B cell (primary cell): ENCODE measurements around the gene ZNF358. TPM values are rescaled to one million over a fixed set of nuclear protein-coding genes. Genes with fewer than 3 reads are reported as not detected.

Experiments
- ATAC-seq: fragments of 200-7000 bp; cut with Tn5 transposase; one replicate; pipeline ENCODE4 v1.10.0; 2021; ENCODE audit warnings: low read depth, mild to moderate bottlenecking, moderate number of reproducible peaks, moderate library complexity
- CTCF ChIA-PET: fragments of 350-600 bp; sonication (Branson Sonifier 250); formaldehyde crosslinking; loops from one replicate; lab custom pipeline; 2021; ENCODE audit warnings: antibody characterized with exemption, inconsistent platforms; lab: Charles Lee
- POLR2A ChIA-PET: fragments of 350-600 bp; sonication (Branson Sonifier 250); formaldehyde crosslinking; loops from one replicate; lab custom pipeline; 2021; ENCODE audit warnings: antibody characterized with exemption; lab: Charles Lee
- DNase-seq: peaks from one replicate; pipeline ENCODE4 v3.0.0; 2013
- H2AFZ ChIP-seq: 2 replicates; pipeline ENCODE4 v1.6.1; 2012; ENCODE audit warnings: mild to moderate bottlenecking, low read depth, low read length; ENCODE audit not compliant: insufficient read depth, poor library complexity, severe bottlenecking
- H3K27ac ChIP-seq, 2 donors: 1 replicate in 1 of 2; 2 replicates in 1 of 2; pipeline ENCODE4 v1.5.1; 2012 to 2013; ENCODE audit warnings: low read length in 2 of 2, mild to moderate bottlenecking in 2 of 2, moderate library complexity in 1 of 2
- H3K27me3 ChIP-seq, 4 experiments: fragments of 200-600 bp in 1 of 4; sonication (generic) in 1 of 4; replicated peaks in 1 of 4; 1 replicate in 2 of 4; 2 replicates in 2 of 4; pipeline versions ENCODE4 v1.6.1 to v1.7.0; 2013 to 2016; ENCODE audit warnings: low read length in 3 of 4, mild to moderate bottlenecking in 2 of 4, mixed read lengths in 1 of 4, moderate library complexity in 1 of 4; ENCODE audit not compliant: insufficient read depth in 4 of 4, control insufficient read depth in 3 of 4; ENCODE audit errors: control extremely low read depth in 1 of 4
- H3K36me3 ChIP-seq, 2 experiments: replicated peaks in 1 of 2; 1 replicate in 1 of 2; 2 replicates in 1 of 2; pipeline versions ENCODE4 v1.6.1 to v1.7.1; 2013; ENCODE audit warnings: low read length in 1 of 2; ENCODE audit not compliant: insufficient read depth in 2 of 2, control insufficient read depth in 1 of 2; ENCODE audit errors: control extremely low read depth in 1 of 2, extremely low read depth in 1 of 2
- H3K4me1 ChIP-seq, 2 donors: fragments of 200-600 bp in 1 of 2; sonication (generic) in 1 of 2; 1 replicate in 1 of 2; 2 replicates in 1 of 2; pipeline versions ENCODE4 v1.5.1 to v1.6.1; 2013 to 2017; ENCODE audit warnings: low read length in 2 of 2; ENCODE audit not compliant: control insufficient read depth in 2 of 2, insufficient read depth in 2 of 2
- H3K4me2 ChIP-seq: replicated peaks from 2 replicates; pipeline ENCODE3; 2012; ENCODE audit warnings: mild to moderate bottlenecking, low read depth, low read length; ENCODE audit not compliant: poor library complexity, severe bottlenecking
- H3K4me3 ChIP-seq, 5 experiments: fragments of 200-600 bp in 1 of 5; sonication (generic) in 1 of 5; 1 replicate in 3 of 5; 2 replicates in 2 of 5; pipeline versions ENCODE4 v1.5.1 to v1.7.0; 2011 to 2016; ENCODE audit warnings: low read length in 4 of 5, mild to moderate bottlenecking in 4 of 5, low read depth in 2 of 5, control low read depth in 1 of 5, moderate library complexity in 1 of 5; ENCODE audit not compliant: insufficient read depth in 1 of 5; ENCODE audit errors: control extremely low read depth in 1 of 5, extremely low read depth in 1 of 5
- H3K79me2 ChIP-seq: fragments of 200-600 bp; sonication (generic); one replicate; pipeline ENCODE4 v1.6.0; 2016; ENCODE audit warnings: low read length; ENCODE audit not compliant: control insufficient read depth, insufficient read depth
- H3K9ac ChIP-seq: fragments of 200-600 bp; sonication (generic); 2 replicates; pipeline ENCODE4 v1.6.1; 2017; ENCODE audit warnings: mild to moderate bottlenecking, low read length, moderate library complexity
- H3K9me3 ChIP-seq, 3 donors: one replicate each; pipeline versions ENCODE4 v1.6.1 to v1.7.1; 2013; ENCODE audit warnings: low read length in 2 of 3; ENCODE audit not compliant: control insufficient read depth in 2 of 3, insufficient read depth in 1 of 3; ENCODE audit errors: control extremely low read depth in 1 of 3
- H4K20me1 ChIP-seq: 2 replicates; pipeline ENCODE4 v1.6.0; 2012; ENCODE audit warnings: mild to moderate bottlenecking, low read length; ENCODE audit not compliant: insufficient read depth, control insufficient read depth, poor library complexity, severe bottlenecking
- H3K27ac Mint-ChIP-seq: one replicate; pipeline ENCODE4 v1.8.0; 2021; ENCODE audit warnings: mixed read lengths
- H3K27me3 Mint-ChIP-seq: one replicate; pipeline ENCODE4 v1.8.0; 2021; ENCODE audit warnings: mixed read lengths
- H3K4me1 Mint-ChIP-seq: one replicate; pipeline ENCODE4 v1.8.0; 2021; ENCODE audit warnings: mixed read lengths
- H3K4me3 Mint-ChIP-seq: one replicate; pipeline ENCODE4 v1.8.0; 2021; ENCODE audit warnings: mixed read lengths
- H3K9me3 Mint-ChIP-seq: one replicate; pipeline ENCODE4 v1.8.0; 2022; ENCODE audit warnings: mixed read lengths; ENCODE audit not compliant: insufficient read depth
- EZH2 ChIP-seq: IDR thresholded peaks from 2 replicates; pipeline ENCODE4 v1.6.1; 2012; ENCODE audit warnings: borderline replicate concordance, low read depth, mild to moderate bottlenecking, moderate library complexity, low read length; ENCODE audit not compliant: insufficient read depth, poor library complexity, severe bottlenecking
- WGBS: methylation state at CpG from one replicate; pipeline ENCODE4 v1.1.5; 2013; ENCODE audit warnings: missing lambda C conversion rate; ENCODE audit not compliant: insufficient coverage; 5-methylcytosine and 5-hydroxymethylcytosine counted together
- intact Hi-C: fragments of 100-400 bp; cut with micrococcal nuclease; formaldehyde crosslinking; loops from one replicate; pipeline ENCODE4 v1.10.0; 2022
- polyA plus RNA-seq: library from polyadenylated mRNA; depleted of rRNA; stranded (reverse); fragments of >200 nt; gene quantifications from 2 replicates; pipeline ENCODE4 v1.2.3, GENCODE V29; 2012
- total RNA-seq, 2 donors: library from RNA; stranded (reverse); fragments of 120-200 nt in 1 of 2; gene quantifications; 1 replicate in 1 of 2; 2 replicates in 1 of 2; pipeline versions ENCODE4 v1.2.3 to v1.2.4, GENCODE V29; 2013 to 2022
- TF ChIP-seq, protein P1 (sequence below): fragments of 200-600 bp; IDR thresholded peaks from one replicate; pipeline ENCODE4 v1.8.0; 2022; ENCODE audit warnings: antibody characterized with exemption, mild to moderate bottlenecking

ZNF358 gene
- total and polyA plus RNA-seq, 2 donors (not counting 1 experiment from before 2014, with no cell fraction given): 8.5 to 17.5 TPM

DNA sequence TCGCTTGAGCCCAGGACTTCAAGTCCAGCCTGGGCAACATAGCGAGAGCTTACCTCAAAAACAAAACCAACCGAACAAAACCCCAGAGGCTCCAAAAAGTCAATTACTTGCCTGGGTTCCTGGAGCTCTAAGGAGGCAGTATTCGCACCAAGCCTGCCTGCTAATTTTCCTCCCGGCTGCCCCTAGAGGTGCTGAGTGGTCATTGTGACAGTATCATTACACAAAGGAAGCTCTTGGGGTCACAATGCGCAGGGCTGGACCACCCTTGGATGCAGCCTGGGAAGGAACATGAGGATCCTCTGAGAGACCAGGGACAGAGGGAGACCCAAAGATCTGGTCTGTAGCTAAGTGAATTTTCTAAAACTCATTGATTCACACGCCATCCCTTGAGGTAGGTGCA lies 18.6 kb upstream of the ZNF358 start:
- Mint-ChIP-seq H3K4me3 (no peak overlapping the region), H3K4me1 (no peaks in the 10 kb centered on the region), H3K27me3 (peaks cover 27% of the 10 kb centered on the region), H3K9me3 (no peaks in the 10 kb centered on the region), H3K27ac (no peak overlapping the region)
- 53% methylated on average over 7 of the region's 7 CpGs for WGBS
- DNase-seq (no peak), ATAC-seq (no peak)
- Histone ChIP-seq H3K27ac (no peak overlapping the region), H3K4me3 (no peak overlapping the region), H3K36me3 (no peaks in the 10 kb centered on the region), H4K20me1 (no peaks in the 10 kb centered on the region), H3K4me1 (peaks cover 8 to 9% of the 10 kb centered on the region in 2 donors), H3K4me2 (no peak overlapping the region), H3K27me3 (peaks cover 0 to 32% (median 7%) of the 10 kb centered on the region in 4 experiments), H2AFZ (no peak overlapping the region), H3K9me3 (peaks cover 0 to 5% (median 0%) of the 10 kb centered on the region in 3 donors), H3K9ac (no peak overlapping the region), H3K79me2 (no peaks in the 10 kb centered on the region)
- POLR2A ChIA-PET: interaction anchor here (0.5 to 1.6 kb wide), 2 partner anchors 25 to 115 kb away, joined by 4 read pairs; partner anchors contain the start of gene MCOLN1
- TF ChIP-seq EZH2: no peak
- TF ChIP-seq, protein P1, sequence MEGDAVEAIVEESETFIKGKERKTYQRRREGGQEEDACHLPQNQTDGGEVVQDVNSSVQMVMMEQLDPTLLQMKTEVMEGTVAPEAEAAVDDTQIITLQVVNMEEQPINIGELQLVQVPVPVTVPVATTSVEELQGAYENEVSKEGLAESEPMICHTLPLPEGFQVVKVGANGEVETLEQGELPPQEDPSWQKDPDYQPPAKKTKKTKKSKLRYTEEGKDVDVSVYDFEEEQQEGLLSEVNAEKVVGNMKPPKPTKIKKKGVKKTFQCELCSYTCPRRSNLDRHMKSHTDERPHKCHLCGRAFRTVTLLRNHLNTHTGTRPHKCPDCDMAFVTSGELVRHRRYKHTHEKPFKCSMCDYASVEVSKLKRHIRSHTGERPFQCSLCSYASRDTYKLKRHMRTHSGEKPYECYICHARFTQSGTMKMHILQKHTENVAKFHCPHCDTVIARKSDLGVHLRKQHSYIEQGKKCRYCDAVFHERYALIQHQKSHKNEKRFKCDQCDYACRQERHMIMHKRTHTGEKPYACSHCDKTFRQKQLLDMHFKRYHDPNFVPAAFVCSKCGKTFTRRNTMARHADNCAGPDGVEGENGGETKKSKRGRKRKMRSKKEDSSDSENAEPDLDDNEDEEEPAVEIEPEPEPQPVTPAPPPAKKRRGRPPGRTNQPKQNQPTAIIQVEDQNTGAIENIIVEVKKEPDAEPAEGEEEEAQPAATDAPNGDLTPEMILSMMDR: peak; percentile 40
- intact Hi-C loops: no loop called here
- CTCF ChIA-PET: no interaction called here

DNA sequence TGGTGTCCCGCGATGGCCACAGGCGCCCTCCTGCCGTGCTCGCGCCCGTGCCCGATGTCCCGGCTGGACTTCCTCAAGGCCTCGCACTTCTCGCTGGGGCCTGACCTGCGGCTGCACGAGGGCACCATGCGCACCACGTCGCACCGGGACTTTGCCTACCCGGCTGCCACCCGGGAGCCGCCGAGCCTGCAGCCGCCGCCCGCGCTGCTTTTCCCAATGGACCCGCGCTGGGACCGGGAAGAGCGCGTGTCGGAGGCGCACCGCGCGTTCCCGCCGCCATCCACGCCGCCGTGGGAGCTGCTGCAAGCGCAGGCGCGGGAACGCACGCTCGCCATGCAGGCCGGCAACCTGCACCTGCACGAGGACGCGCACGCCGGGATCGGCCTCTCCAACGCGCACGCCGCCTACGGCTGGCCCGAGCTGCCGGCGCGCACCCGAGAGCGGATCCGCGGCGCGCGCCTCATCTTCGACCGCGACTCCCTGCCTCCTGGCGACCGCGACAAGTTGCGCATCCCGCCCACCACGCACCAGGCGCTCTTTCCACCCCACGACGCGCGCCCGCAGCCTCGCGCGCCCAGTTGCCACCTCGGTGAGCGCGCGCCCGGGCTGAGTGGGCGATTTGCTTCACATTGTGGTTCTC lies 15.0 kb upstream of the ZNF358 start:
- H3K4me1 ChIP-seq: peaks cover 16 to 17% of the 10 kb centered on the region in 2 donors
- WGBS: 4% methylated on average over 93 of the region's 93 CpGs
- no peaks in the 10 kb centered on the region for H3K36me3 ChIP-seq
- H3K9me3 ChIP-seq: peaks cover 0 to 9% (median 0%) of the 10 kb centered on the region in 3 donors
- H3K9me3 Mint-ChIP-seq: no peaks in the 10 kb centered on the region
- peaks cover 42% of the 10 kb centered on the region for H3K27me3 Mint-ChIP-seq
- ATAC-seq: no peak
- peak overlapping the region; percentile 63 for H3K4me2 ChIP-seq
- no peak overlapping the region for H3K4me3 Mint-ChIP-seq
- H2AFZ ChIP-seq: no peak overlapping the region
- ChIA-PET CTCF (no interaction called here), POLR2A (interaction anchor here (0.6 kb wide), 2 partner anchors 12 to 21 kb away, joined by 3 to 7 read pairs; no protein-coding TSS in a partner anchor)
- TF ChIP-seq, protein P1: no peak
- no peak for TF ChIP-seq EZH2
- no peaks in the 10 kb centered on the region for H3K79me2 ChIP-seq
- H3K27ac Mint-ChIP-seq: no peak overlapping the region
- intact Hi-C loops: no loop called here
- no peak for DNase-seq
- H3K4me3 ChIP-seq: peak overlapping the region in 3 of 5 experiments; percentile 15 to 21 (median 19)
- no peak overlapping the region for H3K27ac ChIP-seq
- H3K27me3 ChIP-seq: peaks cover 0 to 58% (median 25%) of the 10 kb centered on the region in 4 experiments
- H3K4me1 Mint-ChIP-seq: peaks cover 8% of the 10 kb centered on the region
- H3K9ac ChIP-seq: no peak overlapping the region
- H4K20me1 ChIP-seq: no peaks in the 10 kb centered on the region
